HepG2 (cell line): Measurements from ENCODE around the gene FAM174C. TPM values are rescaled to one million over a fixed set of nuclear protein-coding genes. Genes with fewer than 3 reads are reported as not detected.

Source experiments
- GATAD2A ChIP-seq: IDR thresholded peaks from 2 replicates; pipeline ENCODE4 v1.6.1; 2016
- MED8 ChIP-seq: sonication (generic); formaldehyde crosslinking; IDR thresholded peaks from 2 replicates; pipeline ENCODE4 v1.8.1; 2023; ENCODE audit warnings: mild to moderate bottlenecking, missing genetic modification reagents; ENCODE audit not compliant: insufficient replicate concordance
- SOX5 ChIP-seq: IDR thresholded peaks from 2 replicates; pipeline ENCODE4 v1.6.1; 2016; ENCODE audit warnings: borderline replicate concordance
- SRSF1 ChIP-seq: fragments of 200-400 bp; formaldehyde crosslinking; optimal IDR thresholded peaks from 2 replicates; pipeline ENCODE3; 2017; ENCODE audit warnings: mild to moderate bottlenecking, low read depth, low read length, moderate library complexity
- STAG1 ChIP-seq: sonication (generic); formaldehyde crosslinking; IDR thresholded peaks from 2 replicates; pipeline ENCODE4 v1.4.0; 2020; ENCODE audit warnings: missing genetic modification reagents
- XRCC5 ChIP-seq: fragments of 200-400 bp; formaldehyde crosslinking; optimal IDR thresholded peaks from 2 replicates; pipeline ENCODE3; 2017; ENCODE audit warnings: mild to moderate bottlenecking, low read length
- ZBTB1 ChIP-seq: sonication (generic); formaldehyde crosslinking; IDR thresholded peaks from 2 replicates; pipeline ENCODE4 v1.4.0; 2020; ENCODE audit warnings: missing genetic modification reagents, borderline replicate concordance
- ZFAT ChIP-seq: sonication (generic); formaldehyde crosslinking; conservative IDR thresholded peaks from 2 replicates; pipeline ENCODE4 v1.8.1; 2023; ENCODE audit warnings: missing genetic modification reagents, inconsistent platforms
- ZNF124 ChIP-seq: sonication (generic); formaldehyde crosslinking; IDR thresholded peaks from 2 replicates; pipeline ENCODE4 v1.4.0; 2020; ENCODE audit warnings: missing genetic modification reagents
- polyA plus RNA-seq, 8 experiments: library from polyadenylated mRNA; depleted of rRNA in 3 of 8; stranded (reverse) in 7 of 8; unstranded in 1 of 8; fragments of >200 nt; fragmentation: Illumina TruSeq in 4 of 8; extraction: Trizol in 4 of 8; gene quantifications; 2 replicates each; pipeline versions ENCODE4 v1.2.1 to v1.2.3, GENCODE V29; 2011 to 2016; ENCODE audit warnings: low read depth in 4 of 8, missing spikeins in 1 of 8, mixed read lengths in 1 of 8; ENCODE audit not compliant: insufficient read depth in 1 of 8
- total RNA-seq, 5 experiments: library from RNA; depleted of rRNA; stranded (reverse); fragments of >200 nt; fragmentation: Illumina TruSeq; extraction: Trizol; gene quantifications; 2 replicates each; pipeline ENCODE4 v1.2.3, GENCODE V29; 2016; ENCODE audit warnings: low read depth in 1 of 5
- TF ChIP-seq, protein P1 (sequence below): sonication (generic); formaldehyde crosslinking; IDR thresholded peaks from 2 replicates; pipeline ENCODE4 v1.4.0; 2020; ENCODE audit warnings: missing genetic modification reagents
- TF ChIP-seq, protein P2 (sequence below): sonication (generic); formaldehyde crosslinking; IDR thresholded peaks from 2 replicates; pipeline ENCODE4 v1.5.1; 2020; ENCODE audit warnings: missing genetic modification reagents, mild to moderate bottlenecking, borderline replicate concordance
- TF ChIP-seq, protein P3 (sequence below), 2 experiments: sonication (generic) in 1 of 2; formaldehyde crosslinking in 1 of 2; IDR thresholded peaks; 2 replicates each; pipeline versions ENCODE4 v1.4.0 to v1.6.1; 2018 to 2020; ENCODE audit warnings: missing genetic modification reagents in 2 of 2, borderline replicate concordance in 1 of 2, low read depth in 1 of 2, mild to moderate bottlenecking in 1 of 2, missing biosample characterization in 1 of 2
- TF ChIP-seq, protein P4 (sequence below): IDR thresholded peaks from 2 replicates; pipeline ENCODE4 v1.6.1; 2012; ENCODE audit warnings: inconsistent platforms
- TF ChIP-seq, protein P5 (sequence below): sonication (generic); formaldehyde crosslinking; IDR thresholded peaks from 2 replicates; pipeline ENCODE4 v1.5.0; 2020; ENCODE audit warnings: mild to moderate bottlenecking, missing genetic modification reagents

Gene FAM174C
- total and polyA plus RNA-seq, 2 of the 13 experiments (the other 11 are each of a cell fraction or from before 2014, with no cell fraction given) = 19.5 to 31.3 TPM

DNA sequence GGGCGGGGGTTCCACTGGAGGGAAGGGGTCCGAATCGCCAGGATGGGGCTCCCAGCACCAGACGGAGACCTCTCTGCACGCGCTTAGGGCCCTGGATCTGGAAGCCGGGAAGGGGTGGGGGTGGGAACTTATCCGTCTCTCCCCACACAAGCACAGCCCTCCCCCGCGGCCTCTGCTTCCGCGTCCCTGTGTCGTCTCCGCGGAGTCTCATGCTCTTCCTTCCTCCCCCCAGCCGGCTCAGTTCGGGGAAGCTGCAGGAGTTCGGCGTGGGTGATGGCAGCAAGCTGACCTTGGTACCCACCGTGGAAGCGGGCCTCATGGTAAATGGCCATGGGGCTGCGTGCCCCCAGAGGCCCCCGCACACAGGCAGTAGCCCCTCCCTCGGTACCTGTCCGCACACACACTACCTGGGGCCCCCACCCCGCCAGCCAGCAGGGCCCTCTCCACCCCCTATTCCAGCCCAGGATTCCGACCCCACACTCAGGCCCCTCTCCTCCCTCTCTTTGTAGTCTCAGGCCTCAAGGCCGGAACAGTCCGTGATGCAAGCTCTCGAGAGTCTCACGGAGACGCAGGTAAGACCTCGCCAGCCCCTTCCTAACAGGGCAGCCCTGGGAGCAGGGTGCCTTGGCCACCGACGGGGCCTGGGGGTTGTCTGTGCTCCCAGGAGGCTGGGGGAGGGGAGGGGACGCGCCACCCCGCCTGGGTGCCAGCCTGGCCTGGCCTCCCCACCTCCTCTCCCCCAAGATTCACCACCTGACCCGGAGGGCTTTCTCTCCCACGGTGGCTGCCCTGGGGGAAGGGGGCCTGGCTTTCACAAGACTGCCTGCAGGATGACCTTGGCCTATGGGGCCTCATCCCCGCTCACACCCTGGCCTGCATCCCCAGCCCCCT, 23.8 kb upstream of the FAM174C start (continued):
- TF ChIP-seq, protein P1, sequence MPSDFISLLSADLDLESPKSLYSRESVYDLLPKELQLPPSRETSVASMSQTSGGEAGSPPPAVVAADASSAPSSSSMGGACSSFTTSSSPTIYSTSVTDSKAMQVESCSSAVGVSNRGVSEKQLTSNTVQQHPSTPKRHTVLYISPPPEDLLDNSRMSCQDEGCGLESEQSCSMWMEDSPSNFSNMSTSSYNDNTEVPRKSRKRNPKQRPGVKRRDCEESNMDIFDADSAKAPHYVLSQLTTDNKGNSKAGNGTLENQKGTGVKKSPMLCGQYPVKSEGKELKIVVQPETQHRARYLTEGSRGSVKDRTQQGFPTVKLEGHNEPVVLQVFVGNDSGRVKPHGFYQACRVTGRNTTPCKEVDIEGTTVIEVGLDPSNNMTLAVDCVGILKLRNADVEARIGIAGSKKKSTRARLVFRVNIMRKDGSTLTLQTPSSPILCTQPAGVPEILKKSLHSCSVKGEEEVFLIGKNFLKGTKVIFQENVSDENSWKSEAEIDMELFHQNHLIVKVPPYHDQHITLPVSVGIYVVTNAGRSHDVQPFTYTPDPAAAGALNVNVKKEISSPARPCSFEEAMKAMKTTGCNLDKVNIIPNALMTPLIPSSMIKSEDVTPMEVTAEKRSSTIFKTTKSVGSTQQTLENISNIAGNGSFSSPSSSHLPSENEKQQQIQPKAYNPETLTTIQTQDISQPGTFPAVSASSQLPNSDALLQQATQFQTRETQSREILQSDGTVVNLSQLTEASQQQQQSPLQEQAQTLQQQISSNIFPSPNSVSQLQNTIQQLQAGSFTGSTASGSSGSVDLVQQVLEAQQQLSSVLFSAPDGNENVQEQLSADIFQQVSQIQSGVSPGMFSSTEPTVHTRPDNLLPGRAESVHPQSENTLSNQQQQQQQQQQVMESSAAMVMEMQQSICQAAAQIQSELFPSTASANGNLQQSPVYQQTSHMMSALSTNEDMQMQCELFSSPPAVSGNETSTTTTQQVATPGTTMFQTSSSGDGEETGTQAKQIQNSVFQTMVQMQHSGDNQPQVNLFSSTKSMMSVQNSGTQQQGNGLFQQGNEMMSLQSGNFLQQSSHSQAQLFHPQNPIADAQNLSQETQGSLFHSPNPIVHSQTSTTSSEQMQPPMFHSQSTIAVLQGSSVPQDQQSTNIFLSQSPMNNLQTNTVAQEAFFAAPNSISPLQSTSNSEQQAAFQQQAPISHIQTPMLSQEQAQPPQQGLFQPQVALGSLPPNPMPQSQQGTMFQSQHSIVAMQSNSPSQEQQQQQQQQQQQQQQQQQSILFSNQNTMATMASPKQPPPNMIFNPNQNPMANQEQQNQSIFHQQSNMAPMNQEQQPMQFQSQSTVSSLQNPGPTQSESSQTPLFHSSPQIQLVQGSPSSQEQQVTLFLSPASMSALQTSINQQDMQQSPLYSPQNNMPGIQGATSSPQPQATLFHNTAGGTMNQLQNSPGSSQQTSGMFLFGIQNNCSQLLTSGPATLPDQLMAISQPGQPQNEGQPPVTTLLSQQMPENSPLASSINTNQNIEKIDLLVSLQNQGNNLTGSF (CRISPR knock-in tag) = 0 out of 2 replicates have a peak, but pooled peaks have one; percentile 29
- TF ChIP-seq ZNF124 (CRISPR knock-in tag) (no peak), ZFAT (CRISPR knock-in tag) (no peak), MED8 (no peak), SOX5 (CRISPR knock-in tag) (no peak), ZBTB1 (CRISPR knock-in tag) (no peak), GATAD2A (CRISPR knock-in tag) (no peak), STAG1 (CRISPR knock-in tag) (no peak), SRSF1 (peak; percentile 75), XRCC5 (no peak)
- TF ChIP-seq, protein P2, sequence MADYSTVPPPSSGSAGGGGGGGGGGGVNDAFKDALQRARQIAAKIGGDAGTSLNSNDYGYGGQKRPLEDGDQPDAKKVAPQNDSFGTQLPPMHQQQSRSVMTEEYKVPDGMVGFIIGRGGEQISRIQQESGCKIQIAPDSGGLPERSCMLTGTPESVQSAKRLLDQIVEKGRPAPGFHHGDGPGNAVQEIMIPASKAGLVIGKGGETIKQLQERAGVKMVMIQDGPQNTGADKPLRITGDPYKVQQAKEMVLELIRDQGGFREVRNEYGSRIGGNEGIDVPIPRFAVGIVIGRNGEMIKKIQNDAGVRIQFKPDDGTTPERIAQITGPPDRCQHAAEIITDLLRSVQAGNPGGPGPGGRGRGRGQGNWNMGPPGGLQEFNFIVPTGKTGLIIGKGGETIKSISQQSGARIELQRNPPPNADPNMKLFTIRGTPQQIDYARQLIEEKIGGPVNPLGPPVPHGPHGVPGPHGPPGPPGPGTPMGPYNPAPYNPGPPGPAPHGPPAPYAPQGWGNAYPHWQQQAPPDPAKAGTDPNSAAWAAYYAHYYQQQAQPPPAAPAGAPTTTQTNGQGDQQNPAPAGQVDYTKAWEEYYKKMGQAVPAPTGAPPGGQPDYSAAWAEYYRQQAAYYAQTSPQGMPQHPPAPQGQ (CRISPR knock-in tag) = no peak
- TF ChIP-seq, protein P3, sequence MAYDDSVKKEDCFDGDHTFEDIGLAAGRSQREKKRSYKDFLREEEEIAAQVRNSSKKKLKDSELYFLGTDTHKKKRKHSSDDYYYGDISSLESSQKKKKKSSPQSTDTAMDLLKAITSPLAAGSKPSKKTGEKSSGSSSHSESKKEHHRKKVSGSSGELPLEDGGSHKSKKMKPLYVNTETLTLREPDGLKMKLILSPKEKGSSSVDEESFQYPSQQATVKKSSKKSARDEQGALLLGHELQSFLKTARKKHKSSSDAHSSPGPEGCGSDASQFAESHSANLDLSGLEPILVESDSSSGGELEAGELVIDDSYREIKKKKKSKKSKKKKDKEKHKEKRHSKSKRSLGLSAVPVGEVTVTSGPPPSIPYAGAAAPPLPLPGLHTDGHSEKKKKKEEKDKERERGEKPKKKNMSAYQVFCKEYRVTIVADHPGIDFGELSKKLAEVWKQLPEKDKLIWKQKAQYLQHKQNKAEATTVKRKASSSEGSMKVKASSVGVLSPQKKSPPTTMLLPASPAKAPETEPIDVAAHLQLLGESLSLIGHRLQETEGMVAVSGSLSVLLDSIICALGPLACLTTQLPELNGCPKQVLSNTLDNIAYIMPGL (CRISPR knock-in tag; IDR thresholded peaks at IDR 0.05; ENCODE audit: borderline replicate concordance in 1 of 2, low read depth in 1 of 2) = peak in 1 of 2 experiments; percentile 39; a peak in 1 of 4 replicates
- TF ChIP-seq, protein P4, sequence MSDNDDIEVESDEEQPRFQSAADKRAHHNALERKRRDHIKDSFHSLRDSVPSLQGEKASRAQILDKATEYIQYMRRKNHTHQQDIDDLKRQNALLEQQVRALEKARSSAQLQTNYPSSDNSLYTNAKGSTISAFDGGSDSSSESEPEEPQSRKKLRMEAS = no peak; the same call in 1 of the 2 replicates
- TF ChIP-seq, protein P5, sequence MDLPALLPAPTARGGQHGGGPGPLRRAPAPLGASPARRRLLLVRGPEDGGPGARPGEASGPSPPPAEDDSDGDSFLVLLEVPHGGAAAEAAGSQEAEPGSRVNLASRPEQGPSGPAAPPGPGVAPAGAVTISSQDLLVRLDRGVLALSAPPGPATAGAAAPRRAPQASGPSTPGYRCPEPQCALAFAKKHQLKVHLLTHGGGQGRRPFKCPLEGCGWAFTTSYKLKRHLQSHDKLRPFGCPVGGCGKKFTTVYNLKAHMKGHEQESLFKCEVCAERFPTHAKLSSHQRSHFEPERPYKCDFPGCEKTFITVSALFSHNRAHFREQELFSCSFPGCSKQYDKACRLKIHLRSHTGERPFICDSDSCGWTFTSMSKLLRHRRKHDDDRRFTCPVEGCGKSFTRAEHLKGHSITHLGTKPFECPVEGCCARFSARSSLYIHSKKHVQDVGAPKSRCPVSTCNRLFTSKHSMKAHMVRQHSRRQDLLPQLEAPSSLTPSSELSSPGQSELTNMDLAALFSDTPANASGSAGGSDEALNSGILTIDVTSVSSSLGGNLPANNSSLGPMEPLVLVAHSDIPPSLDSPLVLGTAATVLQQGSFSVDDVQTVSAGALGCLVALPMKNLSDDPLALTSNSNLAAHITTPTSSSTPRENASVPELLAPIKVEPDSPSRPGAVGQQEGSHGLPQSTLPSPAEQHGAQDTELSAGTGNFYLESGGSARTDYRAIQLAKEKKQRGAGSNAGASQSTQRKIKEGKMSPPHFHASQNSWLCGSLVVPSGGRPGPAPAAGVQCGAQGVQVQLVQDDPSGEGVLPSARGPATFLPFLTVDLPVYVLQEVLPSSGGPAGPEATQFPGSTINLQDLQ (CRISPR knock-in tag) = no peak
